BE2C (cell line): ENCODE measurements around the gene TPRKB.

Experiments used
- DNase-seq: peaks from one replicate; pipeline ENCODE4 v3.0.0-alpha.2; 2020
- H3K27me3 ChIP-seq: fragments of 250-450 bp; sonication (Bioruptor Pico); 2 replicates; pipeline ENCODE4 v1.5.1; 2020; ENCODE audit warnings: mild to moderate bottlenecking
- H3K36me3 ChIP-seq: fragments of 250-450 bp; sonication (Bioruptor Pico); 2 replicates; pipeline ENCODE4 v1.5.1; 2020; ENCODE audit warnings: mild to moderate bottlenecking
- H3K4me1 ChIP-seq: fragments of 250-450 bp; sonication (Bioruptor Pico); 2 replicates; pipeline ENCODE4 v1.5.1; 2020
- H3K4me3 ChIP-seq: 2 replicates; pipeline ENCODE4 v1.5.1; 2011; ENCODE audit warnings: low read depth, low read length
- H3K9me3 ChIP-seq: fragments of 250-450 bp; sonication (Bioruptor Pico); 2 replicates; pipeline ENCODE4 v1.5.1; 2020
- TF ChIP-seq, protein P1 (sequence below): IDR thresholded peaks from 2 replicates; pipeline ENCODE4 v1.5.1; 2012; ENCODE audit warnings: mild to moderate bottlenecking, low read depth, low read length

The TPRKB gene

DNA sequence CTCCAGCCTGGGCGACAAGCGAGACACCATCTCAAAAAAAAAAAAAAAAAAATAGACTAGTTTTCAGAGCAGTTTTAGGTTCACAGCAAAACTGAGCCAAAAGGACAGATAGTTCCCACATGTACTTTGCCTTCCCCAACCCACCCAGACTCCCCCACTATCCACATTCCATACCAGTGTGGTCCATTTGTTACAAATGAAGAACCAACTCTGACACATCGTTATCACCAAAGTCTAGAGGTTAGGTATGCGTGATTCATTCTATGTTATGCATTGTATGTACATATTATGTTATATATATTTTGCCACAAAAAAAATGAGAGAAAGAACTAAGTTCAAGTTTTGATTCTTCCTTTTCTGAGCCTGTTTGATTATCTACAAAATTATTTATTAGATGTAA is 39.2 kb upstream of the TPRKB start:
- H3K9me3 ChIP-seq, result no peaks in the 10 kb centered on the region
- DNase-seq, result no peak
- peaks cover 5% of the 10 kb centered on the region; the same call in 1 of the 2 replicates for H3K36me3 ChIP-seq
- H3K4me1 ChIP-seq, result no peaks in the 10 kb centered on the region
- H3K4me3 ChIP-seq, result no peak overlapping the region
- TF ChIP-seq, protein P1, sequence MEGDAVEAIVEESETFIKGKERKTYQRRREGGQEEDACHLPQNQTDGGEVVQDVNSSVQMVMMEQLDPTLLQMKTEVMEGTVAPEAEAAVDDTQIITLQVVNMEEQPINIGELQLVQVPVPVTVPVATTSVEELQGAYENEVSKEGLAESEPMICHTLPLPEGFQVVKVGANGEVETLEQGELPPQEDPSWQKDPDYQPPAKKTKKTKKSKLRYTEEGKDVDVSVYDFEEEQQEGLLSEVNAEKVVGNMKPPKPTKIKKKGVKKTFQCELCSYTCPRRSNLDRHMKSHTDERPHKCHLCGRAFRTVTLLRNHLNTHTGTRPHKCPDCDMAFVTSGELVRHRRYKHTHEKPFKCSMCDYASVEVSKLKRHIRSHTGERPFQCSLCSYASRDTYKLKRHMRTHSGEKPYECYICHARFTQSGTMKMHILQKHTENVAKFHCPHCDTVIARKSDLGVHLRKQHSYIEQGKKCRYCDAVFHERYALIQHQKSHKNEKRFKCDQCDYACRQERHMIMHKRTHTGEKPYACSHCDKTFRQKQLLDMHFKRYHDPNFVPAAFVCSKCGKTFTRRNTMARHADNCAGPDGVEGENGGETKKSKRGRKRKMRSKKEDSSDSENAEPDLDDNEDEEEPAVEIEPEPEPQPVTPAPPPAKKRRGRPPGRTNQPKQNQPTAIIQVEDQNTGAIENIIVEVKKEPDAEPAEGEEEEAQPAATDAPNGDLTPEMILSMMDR, result no peak
- no peaks in the 10 kb centered on the region for H3K27me3 ChIP-seq

- TF ChIP-seq, protein P1, result no peak
- Histone ChIP-seq H3K36me3 (peaks cover 5% of the 10 kb centered on the region; the same call in 1 of the 2 replicates), H3K4me3 (no peak overlapping the region), H3K4me1 (no peaks in the 10 kb centered on the region), H3K27me3 (no peaks in the 10 kb centered on the region), H3K9me3 (no peaks in the 10 kb centered on the region)
- no peak for DNase-seq
Measured at GRCh38 chr2:73772819-73773218, 35.7 kb upstream of the TPRKB start.

DNA sequence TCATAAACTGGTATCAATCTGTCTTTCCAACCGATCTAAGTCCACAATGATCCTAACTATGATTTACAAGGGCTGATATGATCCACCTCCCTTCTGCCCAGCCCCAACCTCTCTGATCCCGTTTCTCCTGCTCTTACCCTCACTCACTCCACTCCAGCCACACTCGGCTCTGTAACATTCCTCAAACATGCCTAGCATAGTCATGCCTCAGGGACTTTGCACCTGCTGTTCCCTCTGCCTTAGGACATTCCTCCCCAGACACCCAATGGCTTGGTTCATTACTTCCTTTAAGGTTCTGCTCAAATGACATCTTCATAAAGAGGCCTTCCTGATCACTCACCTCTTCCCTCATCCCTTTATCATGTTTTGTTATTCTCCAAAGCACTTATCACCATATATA is 33.6 kb upstream of the TPRKB start:
- H3K4me3 ChIP-seq, result no peak overlapping the region
- H3K27me3 ChIP-seq, result no peaks in the 10 kb centered on the region
- no peaks in the 10 kb centered on the region for H3K4me1 ChIP-seq
- DNase-seq, result no peak
- TF ChIP-seq, protein P1, result no peak
- peaks cover 5% of the 10 kb centered on the region; the same call in 1 of the 2 replicates for H3K36me3 ChIP-seq
- no peaks in the 10 kb centered on the region for H3K9me3 ChIP-seq

GRCh38 chr2:73766994-73767393 is 29.8 kb upstream of the TPRKB start:
- Histone ChIP-seq H3K27me3 (no peaks in the 10 kb centered on the region), H3K4me3 (no peak overlapping the region), H3K9me3 (no peaks in the 10 kb centered on the region), H3K4me1 (no peaks in the 10 kb centered on the region), H3K36me3 (no peaks in the 10 kb centered on the region; the same call in 1 of the 2 replicates)
- TF ChIP-seq, protein P1, result no peak
- no peak for DNase-seq

- Histone ChIP-seq H3K9me3 (no peaks in the 10 kb centered on the region), H3K4me1 (no peaks in the 10 kb centered on the region), H3K4me3 (no peak overlapping the region), H3K27me3 (no peaks in the 10 kb centered on the region), H3K36me3 (no peaks in the 10 kb centered on the region; the same call in 1 of the 2 replicates)
- TF ChIP-seq, protein P1, result no peak
- no peak for DNase-seq
Measured at GRCh38 chr2:73766349-73766748, 29.2 kb upstream of the TPRKB start.

- H3K36me3 ChIP-seq, result no peaks in the 10 kb centered on the region; the same call in 1 of the 2 replicates
- no peak overlapping the region for H3K4me3 ChIP-seq
- no peaks in the 10 kb centered on the region for H3K9me3 ChIP-seq
- DNase-seq, result no peak
- TF ChIP-seq, protein P1, result no peak
- H3K27me3 ChIP-seq, result no peaks in the 10 kb centered on the region
- no peaks in the 10 kb centered on the region for H3K4me1 ChIP-seq
Measured at GRCh38 chr2:73764945-73765344, 27.8 kb upstream of the TPRKB start.
